Stimulated activated naive CD4-positive, alpha-beta T cell treated with Interleukin-2 at 50 U/mL for 16 hours (primary cell): ENCODE measurements around the gene GULP1.
"Not testable (repeated sequence)": the region's sequence is repeated elsewhere in the genome, so short reads cannot be mapped to it uniquely, and the experiment has no call there.

Experiments
- DNase-seq: peaks from one replicate; lab custom pipeline; 2025; lab: John Stamatoyannopoulos, UW

GULP1 gene, protein sequence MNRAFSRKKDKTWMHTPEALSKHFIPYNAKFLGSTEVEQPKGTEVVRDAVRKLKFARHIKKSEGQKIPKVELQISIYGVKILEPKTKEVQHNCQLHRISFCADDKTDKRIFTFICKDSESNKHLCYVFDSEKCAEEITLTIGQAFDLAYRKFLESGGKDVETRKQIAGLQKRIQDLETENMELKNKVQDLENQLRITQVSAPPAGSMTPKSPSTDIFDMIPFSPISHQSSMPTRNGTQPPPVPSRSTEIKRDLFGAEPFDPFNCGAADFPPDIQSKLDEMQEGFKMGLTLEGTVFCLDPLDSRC

DNA sequence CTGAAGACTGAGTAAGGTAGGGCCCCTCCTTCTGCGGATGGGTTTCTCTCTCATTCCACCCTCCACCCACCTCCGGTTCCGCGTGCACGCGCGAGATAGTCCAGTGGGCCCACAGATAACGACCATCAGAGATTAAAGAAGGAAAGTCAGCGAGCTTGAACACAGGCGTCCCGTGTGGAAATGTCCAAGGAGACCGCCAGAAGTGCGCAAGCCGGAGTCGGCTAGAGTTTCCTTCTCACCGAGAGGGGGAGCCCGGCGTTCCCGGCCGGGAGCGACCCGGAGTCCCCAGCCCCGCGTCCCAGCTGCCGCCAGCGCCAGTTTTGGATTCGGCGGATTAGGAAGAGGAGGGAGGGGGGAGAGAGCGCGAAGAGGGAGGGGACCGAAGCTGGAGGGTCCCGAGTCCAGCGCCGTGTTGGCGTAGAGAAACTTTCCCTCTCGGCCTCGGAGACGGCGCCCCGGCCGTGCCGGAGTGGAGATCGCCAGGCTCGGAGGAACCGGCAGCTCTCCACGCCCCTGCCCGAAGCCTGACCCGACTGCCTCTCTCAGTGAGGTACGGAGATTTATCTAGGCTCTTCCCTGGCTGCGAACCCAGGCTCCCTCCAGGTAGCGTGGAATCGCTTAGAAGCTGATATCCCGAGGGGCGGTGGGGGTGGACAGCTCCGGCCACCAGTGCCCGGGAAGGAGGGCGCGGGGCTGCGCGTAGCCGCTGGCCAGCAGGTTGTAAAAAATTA, at the start of gene GULP1:
Gene GULP1 (plus strand): TSS at position 258 of the 731 bp plus-strand sequence. CDS start 185,829 bp downstream, outside the sequence.
- DNase-seq, result no peak

DNA sequence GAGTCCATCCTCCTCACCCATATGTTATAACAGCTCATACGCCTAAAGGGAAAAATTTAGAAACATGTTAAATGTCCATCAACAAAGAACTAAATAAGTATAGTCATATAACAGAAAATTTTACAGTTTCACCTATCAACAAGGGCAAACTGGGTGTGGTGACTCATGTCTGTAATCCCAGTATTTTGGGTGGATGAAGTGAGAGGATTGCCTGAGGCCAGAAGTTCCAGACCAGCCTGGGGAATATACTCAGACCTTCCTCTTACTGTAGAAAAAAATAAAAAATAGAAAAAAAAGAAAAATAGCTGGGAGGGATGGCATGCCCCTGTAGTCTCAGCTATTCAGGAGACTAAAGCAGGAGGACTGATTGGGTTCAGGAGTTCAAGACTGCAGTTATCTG, 48.3 kb upstream of the GULP1 start:
- no peak for DNase-seq

DNA sequence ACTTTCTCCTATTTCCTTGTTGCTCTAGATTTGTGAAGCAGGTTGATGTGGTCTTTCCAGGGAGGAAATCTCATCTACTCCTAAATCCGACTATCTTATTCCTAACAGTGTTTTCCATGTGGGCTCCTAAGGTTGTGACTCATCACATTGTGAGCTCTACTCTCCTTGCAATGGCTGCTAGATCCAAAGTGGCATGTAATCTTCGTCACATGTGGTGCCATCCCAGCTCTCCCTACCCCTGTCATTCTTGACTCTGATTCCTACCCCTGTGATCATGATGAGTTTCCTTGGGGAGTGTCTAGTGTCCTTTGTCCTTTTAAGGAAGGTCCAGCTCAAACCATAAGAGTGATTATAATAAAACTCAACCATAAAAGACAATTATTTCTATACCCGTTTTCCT, 47.3 kb upstream of the GULP1 start:
- no peak for DNase-seq

DNA sequence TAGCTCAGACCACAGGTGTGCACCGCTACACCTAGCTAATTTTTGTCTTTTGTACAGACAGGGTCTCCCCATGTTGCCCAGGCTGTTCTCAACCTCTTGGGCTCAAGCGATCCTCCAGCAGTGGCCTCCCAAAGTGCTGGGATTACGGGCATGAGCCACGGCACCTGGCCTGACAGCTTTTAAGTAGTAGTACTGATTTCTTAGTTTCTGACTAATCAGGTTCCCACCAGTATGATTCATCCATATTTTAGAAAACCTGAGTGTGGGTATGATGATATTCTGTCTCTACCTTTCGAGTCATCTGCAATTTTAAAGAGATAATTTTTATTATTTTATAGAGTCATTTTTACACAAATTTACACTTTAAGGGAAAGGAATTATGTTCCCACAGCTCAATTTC, 46.4 kb upstream of the GULP1 start:
- no peak for DNase-seq

DNA sequence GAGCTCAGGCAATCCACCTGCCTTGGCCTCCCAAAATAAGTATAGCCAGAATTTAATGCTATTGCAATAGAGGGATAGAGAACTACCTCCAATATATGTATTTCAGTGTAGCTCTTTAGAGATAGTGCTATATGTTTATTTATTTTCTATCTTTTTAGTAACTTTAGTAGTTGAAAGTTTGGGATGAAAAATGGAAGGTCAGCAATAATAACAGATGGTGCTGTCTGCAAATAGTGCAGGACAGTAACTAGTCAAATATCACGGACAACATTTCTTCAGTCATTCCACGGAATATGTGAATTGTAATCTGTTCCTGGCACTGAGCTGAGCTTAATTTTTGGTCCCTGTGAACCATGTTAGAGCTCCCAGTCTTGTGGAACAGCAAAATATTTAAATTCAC, 43.2 kb upstream of the GULP1 start:
- no peak for DNase-seq

DNA sequence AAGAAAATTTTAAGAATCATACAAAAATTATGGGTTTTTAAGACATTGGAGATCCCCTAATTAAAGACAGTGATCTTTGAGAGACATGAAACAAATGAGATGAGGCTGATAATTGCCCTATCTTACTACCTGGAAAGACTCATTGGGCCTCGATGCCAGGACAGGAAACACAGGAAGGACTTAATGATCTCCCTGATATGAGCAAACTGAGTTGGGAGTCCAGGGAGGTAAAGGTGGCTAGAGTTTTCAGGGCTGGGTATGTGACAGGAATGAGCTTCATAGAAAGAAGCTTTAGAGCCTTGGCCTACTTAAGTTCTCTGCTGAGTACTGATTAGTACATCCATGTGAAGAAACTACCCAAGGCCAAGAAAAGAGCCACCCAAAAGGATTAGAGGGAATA, 40.6 kb upstream of the GULP1 start:
- no peak for DNase-seq

DNA sequence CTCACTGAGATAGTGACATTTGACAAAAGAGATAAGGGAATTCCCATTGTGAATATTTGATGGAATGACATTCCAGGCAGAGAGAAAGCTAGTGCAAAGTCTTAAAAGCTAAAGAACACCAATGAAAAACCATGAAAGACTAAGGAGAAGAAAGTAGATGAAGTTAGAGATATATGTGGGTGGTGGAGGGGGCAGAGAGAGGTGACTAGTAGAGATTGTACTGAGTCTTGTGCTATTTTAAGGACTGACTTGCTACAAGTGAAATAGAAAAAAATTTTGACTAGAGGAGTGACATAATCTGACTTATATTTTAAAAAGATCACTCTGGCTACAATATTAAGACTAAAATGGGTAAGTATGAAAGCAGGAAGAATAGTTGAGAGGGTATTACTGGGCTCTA, 35.3 kb upstream of the GULP1 start:
- no peak for DNase-seq

DNA sequence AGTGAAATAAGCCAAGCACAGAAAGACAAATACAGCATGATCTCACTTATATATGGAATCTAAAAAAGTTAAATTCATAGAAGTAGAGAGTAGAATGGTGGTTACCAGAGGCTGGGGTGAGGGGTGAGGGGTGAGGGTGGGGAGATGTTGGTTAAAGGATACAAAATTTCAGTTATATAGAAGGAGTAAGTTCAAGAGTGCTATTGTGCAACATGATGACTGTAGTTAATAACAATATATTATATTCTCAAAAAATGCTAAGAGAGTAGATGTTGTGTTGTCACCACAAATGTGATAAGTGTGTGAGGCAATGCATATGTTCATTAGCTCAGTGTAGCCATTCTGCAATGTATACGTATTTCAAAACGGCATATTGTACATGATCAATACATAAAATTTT, 26.4 kb upstream of the GULP1 start:
- DNase-seq, result no peak

DNA sequence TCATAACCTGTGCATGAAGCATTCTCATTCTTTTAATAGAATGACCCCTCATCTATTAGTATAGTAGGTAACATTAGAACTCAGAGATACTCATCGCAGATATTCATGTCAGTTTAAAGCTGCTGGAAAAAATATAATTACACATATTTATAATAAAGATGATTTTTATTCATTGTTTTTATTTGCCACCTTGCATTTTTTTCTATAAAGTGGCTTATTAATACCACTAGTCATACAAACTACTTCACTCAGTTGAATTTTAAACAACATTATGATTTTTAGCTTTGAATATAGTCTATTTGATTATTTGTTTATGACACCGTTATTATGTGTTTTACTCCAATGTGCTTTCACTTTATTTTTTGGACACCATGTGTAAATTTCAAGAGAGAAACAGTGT, 23.9 kb upstream of the GULP1 start:
- DNase-seq, result no peak

DNA sequence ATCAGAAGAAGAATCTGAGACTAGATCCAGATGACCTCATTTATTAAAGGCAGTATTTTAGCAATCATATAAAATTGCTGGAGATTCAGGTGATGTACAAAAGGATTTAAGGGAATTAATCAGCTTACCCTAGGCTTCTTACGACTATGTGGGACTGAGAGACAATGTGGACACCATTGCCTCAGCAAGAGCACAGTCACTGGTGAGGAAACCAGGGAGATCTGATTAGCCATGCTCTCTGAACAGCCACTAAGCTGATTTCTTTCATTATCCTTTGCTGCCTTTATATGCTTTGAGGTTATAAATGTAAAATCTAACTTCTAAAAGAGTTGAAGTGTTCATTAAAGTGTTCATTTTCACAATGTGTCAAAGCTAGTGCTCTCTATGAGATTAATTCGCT, 22.7 kb upstream of the GULP1 start:
- DNase-seq, result no peak

DNA sequence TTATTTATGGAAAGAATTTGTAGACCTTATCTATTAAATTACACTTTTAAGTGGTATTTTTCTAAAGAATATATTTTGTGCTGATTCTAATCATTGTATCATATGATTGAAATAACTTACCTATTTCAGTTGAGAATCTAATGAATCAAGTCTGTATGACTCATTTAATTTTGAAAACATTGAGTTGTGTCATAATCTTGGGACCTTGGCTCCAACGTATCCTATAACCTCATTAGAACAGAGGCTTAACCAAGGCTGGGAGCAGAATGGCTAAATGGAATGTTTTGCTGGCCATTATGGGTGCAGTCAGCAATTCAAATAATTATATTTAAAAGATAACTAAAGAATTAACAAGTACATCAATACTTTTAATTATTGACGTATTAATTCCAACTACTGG, 19.6 kb upstream of the GULP1 start:
- no peak for DNase-seq

DNA sequence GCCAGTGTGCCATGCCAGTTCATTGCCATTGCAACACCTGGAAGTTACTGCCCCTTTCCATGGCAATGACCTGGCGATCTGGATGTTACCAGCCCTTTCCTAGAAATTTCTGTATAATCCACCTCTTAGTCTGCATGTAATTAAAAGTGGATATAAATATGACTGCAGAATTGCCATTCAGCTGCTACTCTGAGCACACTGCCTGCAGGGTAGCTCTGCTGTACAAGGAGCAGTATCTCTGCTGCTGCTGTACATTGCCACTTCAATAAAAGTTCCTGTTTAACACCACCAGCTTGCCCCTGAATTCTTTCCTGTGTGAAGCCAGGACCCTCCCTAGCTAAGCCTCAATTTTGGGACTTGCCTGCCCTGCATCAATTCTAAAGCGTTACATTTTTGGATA, 17.4 kb upstream of the GULP1 start:
- no peak for DNase-seq

DNA sequence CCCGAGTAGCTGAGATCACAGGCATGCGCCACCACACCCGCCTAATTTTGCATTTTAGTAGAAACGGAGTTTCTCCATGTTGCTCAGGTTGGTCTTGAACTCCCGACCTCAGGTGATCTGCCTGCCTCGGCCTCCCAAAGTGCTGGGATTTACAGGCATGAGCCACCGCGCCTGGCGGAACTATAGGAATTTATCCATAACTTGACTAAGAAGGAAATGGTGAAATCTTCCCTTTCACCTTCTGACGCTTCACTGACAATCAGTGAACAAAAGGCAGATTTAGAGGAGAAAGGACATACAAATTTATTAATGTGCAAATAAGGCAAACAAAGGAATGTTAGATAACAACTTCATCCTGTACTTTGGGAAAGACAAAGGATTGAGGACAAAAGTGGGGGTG, 15.4 kb upstream of the GULP1 start:
- no peak for DNase-seq

DNA sequence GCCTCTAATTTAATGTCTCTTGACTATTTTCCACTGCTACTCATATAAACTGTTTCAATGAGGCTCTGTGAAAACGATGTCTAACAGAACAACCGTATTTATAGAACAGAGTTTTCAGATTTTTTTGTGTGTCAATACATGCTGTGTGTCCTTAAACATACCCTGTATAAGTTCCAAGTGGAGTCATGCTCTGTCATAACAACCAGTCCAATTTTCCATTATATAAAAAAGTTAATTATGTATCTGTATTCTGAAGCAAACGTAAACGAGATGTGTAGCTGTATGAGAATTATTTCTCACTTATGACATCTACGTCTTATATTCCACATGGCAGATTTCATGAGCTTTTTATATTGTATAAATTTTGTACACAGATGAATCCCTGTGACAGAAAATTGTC, 13.9 kb upstream of the GULP1 start:
- DNase-seq, result no peak

DNA sequence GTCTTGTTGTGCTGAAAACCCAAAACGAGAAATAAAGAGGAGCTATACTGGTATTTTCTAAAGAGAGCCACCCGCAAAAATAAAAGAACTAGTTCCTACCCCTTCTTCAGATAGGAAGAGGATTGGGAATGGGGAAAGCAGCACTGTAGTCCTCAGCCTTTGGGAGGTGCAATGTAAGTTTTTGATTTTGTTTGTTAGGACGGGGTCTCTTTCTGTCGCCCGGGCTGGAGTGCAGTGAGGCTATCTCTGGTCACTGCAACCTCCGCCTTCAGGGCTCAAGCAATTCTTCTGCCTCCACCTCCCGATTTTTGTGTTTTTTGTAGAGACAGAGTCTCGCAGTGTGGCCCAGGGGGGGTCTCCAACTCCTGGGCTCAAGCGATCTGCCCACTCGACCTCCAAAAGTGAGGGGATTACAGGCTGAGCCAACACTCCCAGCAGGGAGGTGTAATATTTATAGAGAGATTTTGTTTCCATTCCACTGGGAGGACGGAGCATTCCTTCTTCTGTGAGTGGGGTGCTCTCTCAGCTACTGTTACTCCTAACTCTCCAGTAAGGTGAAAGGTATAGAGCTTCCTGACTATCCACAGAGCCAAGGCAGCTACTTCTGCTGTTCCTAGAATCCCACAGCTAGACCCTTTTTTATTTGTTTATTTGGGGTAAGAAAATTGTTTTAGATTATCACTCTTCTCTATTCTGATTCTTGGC, 13.1 kb upstream of the GULP1 start:
- no peak for DNase-seq

DNA sequence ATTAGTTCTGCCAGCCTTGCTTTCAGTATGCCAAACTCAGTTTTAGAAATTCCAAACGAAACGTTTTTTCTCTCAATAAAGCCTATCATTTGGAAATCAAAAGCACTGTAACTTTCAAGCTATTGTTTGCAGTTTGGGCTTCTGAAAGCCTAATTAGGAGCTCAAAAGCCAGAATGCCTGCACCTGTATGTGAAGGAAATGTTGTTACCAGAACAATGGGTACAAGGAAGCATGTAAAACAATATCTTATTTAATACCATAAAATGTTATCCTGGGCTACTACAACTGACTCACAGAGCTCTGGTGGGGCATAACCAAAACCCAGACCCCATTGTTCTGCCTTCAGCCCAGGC, 12.6 kb upstream of the GULP1 start:
- no peak for DNase-seq

DNA sequence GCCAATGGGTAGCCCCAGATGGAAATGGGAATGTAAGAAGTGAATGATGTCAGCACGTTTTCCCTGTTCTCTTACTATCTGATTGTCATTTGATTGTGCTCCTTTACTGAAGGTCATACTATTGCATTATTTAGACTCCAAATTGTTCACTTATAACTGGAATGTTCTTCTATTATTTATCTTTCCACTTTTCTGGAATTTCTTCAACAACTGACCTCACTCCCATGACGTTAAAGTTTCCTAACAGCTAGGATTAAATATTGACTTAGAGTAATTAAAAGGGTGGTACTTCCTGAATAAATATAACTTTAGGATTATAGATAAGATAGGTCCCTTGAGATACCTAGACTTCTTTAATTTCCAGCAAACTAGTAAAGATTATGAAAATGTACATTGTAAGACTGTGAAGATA, 10.9 kb upstream of the GULP1 start:
- DNase-seq, result no peak

DNA sequence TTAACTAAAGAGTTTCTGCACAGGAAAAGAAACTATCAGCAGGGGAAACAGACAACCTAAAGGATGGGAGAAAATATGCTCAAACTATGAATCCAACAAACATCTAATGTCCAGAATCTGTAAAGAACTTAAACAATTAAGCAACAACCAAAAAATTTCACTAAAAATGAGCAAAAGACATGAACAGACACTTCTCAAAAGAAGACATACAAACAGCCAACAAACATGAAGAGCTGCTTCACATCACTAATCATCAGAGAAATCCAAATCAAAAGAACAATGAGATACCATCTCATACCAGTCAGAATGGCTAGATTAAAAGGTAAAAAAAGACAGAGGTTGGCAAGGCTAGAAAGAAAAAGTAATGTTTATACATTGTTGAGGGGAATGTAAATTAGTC, 8.8 kb upstream of the GULP1 start:
- DNase-seq, result no peak

DNA sequence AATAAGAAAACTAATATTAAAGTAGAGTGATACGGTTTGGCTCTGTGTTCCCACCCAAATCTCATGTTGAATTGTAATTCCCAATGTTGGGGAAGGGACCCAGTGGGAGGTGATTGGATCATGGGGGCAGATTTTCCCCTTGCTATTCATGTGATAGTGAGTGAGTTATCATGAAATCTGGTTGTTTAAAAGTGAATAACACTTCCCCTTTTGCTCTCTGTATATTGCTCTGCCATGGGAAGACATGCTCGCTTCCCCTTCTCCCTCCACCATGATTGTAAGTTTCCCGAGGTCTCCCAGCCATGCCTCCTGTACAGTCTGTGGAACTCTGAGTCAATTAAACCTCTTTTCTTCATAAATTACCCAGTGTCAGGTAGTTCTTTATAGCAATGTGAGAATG, 7.4 kb upstream of the GULP1 start:
- DNase-seq, result not testable (repeated sequence)

DNA sequence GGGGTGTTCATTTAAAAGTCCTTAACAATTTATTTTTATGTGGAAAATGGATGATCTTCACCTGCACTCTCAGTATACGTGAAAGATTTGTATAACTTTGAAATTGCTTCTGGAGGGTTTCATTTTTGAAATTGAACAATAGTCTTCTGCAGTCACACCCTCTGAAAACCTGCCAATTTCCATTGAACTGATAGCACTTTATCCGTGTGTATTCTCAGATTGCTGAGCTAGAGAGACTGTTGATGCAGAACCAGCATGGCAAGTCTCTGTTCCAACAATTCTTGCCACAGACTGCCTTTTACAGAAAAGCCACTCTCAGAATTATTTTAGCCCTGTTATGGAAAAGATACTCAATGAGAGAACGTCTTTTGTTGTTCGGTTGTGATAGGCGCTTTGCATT, 6.6 kb upstream of the GULP1 start:
- no peak for DNase-seq

DNA sequence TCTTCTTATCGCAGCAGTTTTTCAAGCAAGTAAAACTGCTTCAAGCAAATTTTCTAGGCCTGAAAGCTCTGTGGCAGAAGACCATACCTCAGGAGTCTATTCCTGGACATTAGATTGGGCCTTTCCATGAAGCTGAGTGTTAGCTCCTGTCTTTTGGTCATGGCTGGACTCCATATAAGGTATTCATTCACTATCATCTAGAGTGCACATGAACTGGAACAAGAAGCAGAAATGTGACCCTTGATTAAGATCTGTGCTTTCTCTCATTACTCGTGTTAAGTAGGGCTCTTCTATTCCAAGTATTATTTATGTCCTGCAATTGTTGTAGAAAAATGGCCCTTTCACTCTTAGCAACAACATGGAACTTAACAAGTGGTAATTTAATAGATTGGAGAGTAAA, 5.9 kb upstream of the GULP1 start:
- DNase-seq, result no peak

DNA sequence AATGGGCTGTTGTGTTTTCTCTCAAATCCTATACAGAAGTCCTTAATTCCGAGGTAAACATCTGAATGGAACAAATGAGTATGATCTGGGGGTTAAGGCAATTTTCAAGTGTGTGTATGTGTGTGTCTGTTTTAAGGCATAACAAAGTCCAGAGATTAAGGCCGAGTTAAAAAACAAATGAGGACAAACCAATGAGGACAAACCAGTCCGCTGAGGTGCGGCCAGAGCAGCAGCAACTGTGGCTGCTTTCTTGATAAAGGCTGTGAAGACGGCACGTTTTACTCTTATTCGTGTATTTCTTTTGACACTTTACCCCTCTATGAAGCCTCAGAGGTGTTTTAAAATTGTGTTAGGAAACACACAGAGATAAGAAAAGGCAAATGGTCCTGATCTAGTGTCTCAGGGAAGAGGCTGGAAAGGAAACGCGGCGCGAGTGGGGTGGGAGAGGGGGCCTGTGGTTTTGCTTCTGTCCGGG, 495 bp upstream of the GULP1 start:
- no peak for DNase-seq
